ENCODE data around the gene RSPH6A.

GRCh38 chr19:45824041-45824471 is 8.9 kb upstream of the RSPH6A start:
- TF ChIP-seq CREB1 (IDR thresholded peaks at IDR 0.05; ENCODE audit: low read depth): no peak
- TF ChIP-seq YY1 (IDR thresholded peaks at IDR 0.05; ENCODE audit: low read depth): no peak
- TF ChIP-seq TCF12 (IDR thresholded peaks at IDR 0.05; ENCODE audit: low read depth): peak; percentile 36; the same call in 1 of the 2 replicates
- TF ChIP-seq EP300 (IDR thresholded peaks at IDR 0.05; ENCODE audit: borderline replicate concordance): no peak
- TF ChIP-seq TAF1 (IDR thresholded peaks at IDR 0.05; ENCODE audit: low read depth): no peak
- TF ChIP-seq, protein P1, sequence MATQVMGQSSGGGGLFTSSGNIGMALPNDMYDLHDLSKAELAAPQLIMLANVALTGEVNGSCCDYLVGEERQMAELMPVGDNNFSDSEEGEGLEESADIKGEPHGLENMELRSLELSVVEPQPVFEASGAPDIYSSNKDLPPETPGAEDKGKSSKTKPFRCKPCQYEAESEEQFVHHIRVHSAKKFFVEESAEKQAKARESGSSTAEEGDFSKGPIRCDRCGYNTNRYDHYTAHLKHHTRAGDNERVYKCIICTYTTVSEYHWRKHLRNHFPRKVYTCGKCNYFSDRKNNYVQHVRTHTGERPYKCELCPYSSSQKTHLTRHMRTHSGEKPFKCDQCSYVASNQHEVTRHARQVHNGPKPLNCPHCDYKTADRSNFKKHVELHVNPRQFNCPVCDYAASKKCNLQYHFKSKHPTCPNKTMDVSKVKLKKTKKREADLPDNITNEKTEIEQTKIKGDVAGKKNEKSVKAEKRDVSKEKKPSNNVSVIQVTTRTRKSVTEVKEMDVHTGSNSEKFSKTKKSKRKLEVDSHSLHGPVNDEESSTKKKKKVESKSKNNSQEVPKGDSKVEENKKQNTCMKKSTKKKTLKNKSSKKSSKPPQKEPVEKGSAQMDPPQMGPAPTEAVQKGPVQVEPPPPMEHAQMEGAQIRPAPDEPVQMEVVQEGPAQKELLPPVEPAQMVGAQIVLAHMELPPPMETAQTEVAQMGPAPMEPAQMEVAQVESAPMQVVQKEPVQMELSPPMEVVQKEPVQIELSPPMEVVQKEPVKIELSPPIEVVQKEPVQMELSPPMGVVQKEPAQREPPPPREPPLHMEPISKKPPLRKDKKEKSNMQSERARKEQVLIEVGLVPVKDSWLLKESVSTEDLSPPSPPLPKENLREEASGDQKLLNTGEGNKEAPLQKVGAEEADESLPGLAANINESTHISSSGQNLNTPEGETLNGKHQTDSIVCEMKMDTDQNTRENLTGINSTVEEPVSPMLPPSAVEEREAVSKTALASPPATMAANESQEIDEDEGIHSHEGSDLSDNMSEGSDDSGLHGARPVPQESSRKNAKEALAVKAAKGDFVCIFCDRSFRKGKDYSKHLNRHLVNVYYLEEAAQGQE (IDR thresholded peaks at IDR 0.05; ENCODE audit: low read depth): no peak

Measured in Ishikawa (cell line).